HG03432 (cell line): ENCODE results near the gene TIGD2.
"Not testable (repeated sequence)": the region's sequence is repeated elsewhere in the genome, so short reads cannot be mapped to it uniquely, and the experiment has no call there.

Experiments used
- ATAC-seq: cut with Tn5 transposase; IDR thresholded peaks from one replicate; pipeline ENCODE4 v1.9.1; 2021; ENCODE audit warnings: mild to moderate bottlenecking, moderate library complexity; ENCODE audit not compliant: unreplicated experiment

TIGD2 gene

GRCh38 chr4:89117115-89117514 is 5.8 kb downstream of the TIGD2 start:
- no peak for ATAC-seq

- no peak for ATAC-seq
Observed at GRCh38 chr4:89119166-89119565, 7.8 kb downstream of the TIGD2 start.

- no peak for ATAC-seq
Observed at GRCh38 chr4:89119836-89120235, 8.5 kb downstream of the TIGD2 start.

GRCh38 chr4:89121387-89122068 is 10.2 kb downstream of the TIGD2 start:
- ATAC-seq, result no peak

- ATAC-seq, result no peak
Observed at GRCh38 chr4:89123451-89123851, 12.1 kb downstream of the TIGD2 start.

- no peak for ATAC-seq
Observed at GRCh38 chr4:89125901-89126782, 14.8 kb downstream of the TIGD2 start.

GRCh38 chr4:89129080-89129640 is 17.8 kb downstream of the TIGD2 start:
- no peak for ATAC-seq

- ATAC-seq, result no peak
Observed at GRCh38 chr4:89134775-89135319, 23.5 kb downstream of the TIGD2 start.

- ATAC-seq, result no peak
Observed at GRCh38 chr4:89136525-89136924, 25.2 kb downstream of the TIGD2 start.

- no peak for ATAC-seq
Observed at GRCh38 chr4:89137231-89137630, 25.9 kb downstream of the TIGD2 start.

- ATAC-seq, result no peak
Observed at GRCh38 chr4:89137695-89138094, 26.4 kb downstream of the TIGD2 start.

GRCh38 chr4:89140168-89140759 is 28.9 kb downstream of the TIGD2 start:
- ATAC-seq, result no peak

GRCh38 chr4:89142691-89143669 is 31.6 kb downstream of the TIGD2 start:
- ATAC-seq, result peak; percentile 92

- ATAC-seq, result not testable (repeated sequence)
Observed at GRCh38 chr4:89144652-89145051, 33.3 kb downstream of the TIGD2 start.

- ATAC-seq, result no peak
Observed at GRCh38 chr4:89146196-89146595, 34.9 kb downstream of the TIGD2 start.

- ATAC-seq, result no peak
Observed at GRCh38 chr4:89152972-89153371, 41.6 kb downstream of the TIGD2 start.

GRCh38 chr4:89156174-89156914 is 45.0 kb downstream of the TIGD2 start:
- no peak for ATAC-seq

- ATAC-seq, result no peak
Observed at GRCh38 chr4:89157488-89158024, 46.2 kb downstream of the TIGD2 start.

- peak; percentile 73 for ATAC-seq
Observed at GRCh38 chr4:89158884-89159503, 47.7 kb downstream of the TIGD2 start.
